Activated CD8-positive, alpha-beta T cell treated with anti-CD3 and anti-CD28 coated beads, Interleukin-2, amount 10 ng/mL, durations not matched to agents 7 days and 5 days (primary cell): ENCODE data around the gene MED31. TPM values are rescaled to one million over a fixed set of nuclear protein-coding genes. Genes with fewer than 3 reads are reported as not detected.
A peak's percentile ranks its signal among the peaks of the same experiment; 100 is the strongest.
"Not testable (repeated sequence)": the region's sequence is repeated elsewhere in the genome, so short reads cannot be mapped to it uniquely, and the experiment has no call there.

Experiments
- ATAC-seq: fragments of 150-1000 bp; cut with Tn5 transposase; one replicate; pipeline ENCODE4 v1.10.0; 2021; ENCODE audit warnings: moderate library complexity
- CTCF ChIA-PET: fragments of 350-600 bp; sonication (Branson Sonifier 250); formaldehyde crosslinking; loops from one replicate; lab custom pipeline; 2021; ENCODE audit warnings: antibody characterized with exemption; lab: Charles Lee
- POLR2A ChIA-PET: fragments of 350-600 bp; sonication (Branson Sonifier 250); formaldehyde crosslinking; loops from one replicate; lab custom pipeline; 2021; ENCODE audit warnings: antibody characterized with exemption; lab: Charles Lee
- DNase-seq: peaks from one replicate; pipeline ENCODE4 v3.0.0-alpha.2; 2020
- H3K27ac Mint-ChIP-seq: one replicate; pipeline ENCODE4 v1.8.0; 2021; ENCODE audit warnings: mild to moderate bottlenecking, mixed read lengths
- H3K27me3 Mint-ChIP-seq: one replicate; pipeline ENCODE4 v1.8.0; 2021; ENCODE audit warnings: low read depth, mixed read lengths
- H3K36me3 Mint-ChIP-seq: one replicate; pipeline ENCODE4 v1.8.0; 2021; ENCODE audit warnings: low read depth, mixed read lengths
- H3K4me1 Mint-ChIP-seq: one replicate; pipeline ENCODE4 v1.8.0; 2021; ENCODE audit warnings: low read depth, mixed read lengths
- H3K4me3 Mint-ChIP-seq: one replicate; pipeline ENCODE4 v1.8.0; 2021; ENCODE audit warnings: mild to moderate bottlenecking, mixed read lengths
- H3K9me3 Mint-ChIP-seq: one replicate; pipeline ENCODE4 v1.8.0; 2022; ENCODE audit warnings: mixed read lengths; ENCODE audit not compliant: insufficient read depth
- total RNA-seq, 2 experiments: library from RNA; stranded (reverse); gene quantifications; one replicate each; pipeline ENCODE4 v1.2.3, GENCODE V29; 2021

MED31 gene
- 10 to 100 TPM; 16.9 to 20.2 TPM for total RNA-seq

DNA sequence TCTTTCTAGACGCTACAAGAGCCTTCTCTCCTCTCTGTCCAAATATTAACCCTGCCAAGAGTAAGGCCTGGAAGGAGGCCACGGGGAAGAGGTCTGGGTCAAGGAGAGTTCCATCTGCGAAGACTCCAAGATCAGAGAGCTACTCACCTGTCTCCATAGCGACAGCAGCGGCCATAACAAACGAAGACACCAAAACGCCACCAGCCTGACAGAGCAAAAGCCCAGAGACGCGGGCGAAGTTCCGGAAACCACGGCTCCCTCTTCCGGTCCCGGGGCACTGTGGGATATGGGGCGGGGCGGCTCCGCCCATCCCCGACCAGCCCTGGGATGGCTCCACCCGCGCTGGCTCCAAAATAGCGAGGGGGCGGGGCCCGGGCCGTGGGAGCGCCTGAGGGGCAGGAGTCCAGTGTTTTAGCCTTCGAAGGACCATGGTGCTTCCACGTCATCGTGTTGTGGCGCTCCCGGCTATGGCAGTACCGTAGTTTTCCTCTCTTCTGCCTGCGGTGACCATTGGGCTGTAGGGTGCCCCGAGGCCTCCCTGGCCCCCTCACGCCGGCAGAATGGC lies at the start of gene MED31, which contains the start of gene C17orf100:
TSS of gene MED31 (minus strand) at position 252 of the 565 bp plus-strand sequence. CDS start at position 175, 77 bp downstream.
TSS of gene C17orf100 (plus strand) at position 409 of the 565 bp plus-strand sequence. CDS start at position 561, 152 bp downstream.
- Mint-ChIP-seq H3K27ac (peak within 1 kb of the TSS; percentile 98), H3K4me1 (peaks cover 54% of the 10 kb centered on the region), H3K36me3 (peaks cover 33% of the 10 kb centered on the region), H3K9me3 (no peaks in the 10 kb centered on the region), H3K4me3 (peak within 1 kb of the TSS; percentile 97), H3K27me3 (peaks cover 21% of the 10 kb centered on the region)
- DNase-seq, result peak; percentile 96
- ChIA-PET POLR2A (interaction anchor here (0.6 to 2.8 kb wide), 4 partner anchors 11 to 179 kb away, joined by 3 to 36 read pairs (median 10); partner anchors contain the start of genes KIAA0753, TXNDC17 and XAF1), CTCF (interaction anchor here (0.8 to 1.6 kb wide), 6 partner anchors 10 to 178 kb away, joined by 3 to 7 read pairs (median 4); partner anchors contain the start of gene TXNDC17)
- peak; percentile 93 for ATAC-seq

DNA sequence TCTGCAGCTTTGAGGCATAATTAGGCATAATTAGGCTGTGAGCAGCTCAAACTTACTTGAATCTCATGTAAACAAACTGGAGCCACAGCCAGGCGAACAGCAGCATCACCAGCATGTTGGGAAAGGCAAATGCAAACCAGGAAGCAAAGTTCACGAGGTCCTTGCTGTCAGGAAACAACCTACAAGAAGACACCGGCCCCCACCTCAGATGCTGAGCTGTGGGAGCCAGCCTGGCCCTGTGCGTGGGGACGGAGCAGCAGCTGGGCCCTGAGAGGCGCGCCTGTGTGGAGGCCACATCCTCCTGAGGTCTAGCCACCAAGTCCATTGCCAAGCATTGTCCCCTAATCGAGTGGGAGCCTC lies 49.5 kb upstream of the MED31 start:
- no peaks in the 10 kb centered on the region for H3K9me3 Mint-ChIP-seq
- POLR2A ChIA-PET, result no interaction called here
- no peak for ATAC-seq
- DNase-seq, result no peak
- no peak overlapping the region for H3K27ac Mint-ChIP-seq
- H3K4me3 Mint-ChIP-seq, result no peak overlapping the region
- peaks cover 13% of the 10 kb centered on the region for H3K27me3 Mint-ChIP-seq
- CTCF ChIA-PET, result interaction anchor here (1.1 to 1.4 kb wide), 3 partner anchors 34 to 227 kb away, joined by 3 to 5 read pairs (median 4); no protein-coding TSS in a partner anchor
- H3K4me1 Mint-ChIP-seq, result peaks cover 5% of the 10 kb centered on the region
- H3K36me3 Mint-ChIP-seq, result no peaks in the 10 kb centered on the region

- Mint-ChIP-seq H3K4me3 (no peak overlapping the region), H3K4me1 (peaks cover 5% of the 10 kb centered on the region), H3K36me3 (no peaks in the 10 kb centered on the region), H3K27ac (no peak overlapping the region), H3K27me3 (peaks cover 13% of the 10 kb centered on the region), H3K9me3 (no peaks in the 10 kb centered on the region)
- ATAC-seq (no peak), DNase-seq (no peak)
- ChIA-PET POLR2A (no interaction called here), CTCF (interaction anchor here (1.1 kb wide), 1 partner anchor 34 kb away, joined by 4 read pairs; no protein-coding TSS in a partner anchor)
Measured at GRCh38 chr17:6699997-6700947, 48.9 kb upstream of the MED31 start.

DNA sequence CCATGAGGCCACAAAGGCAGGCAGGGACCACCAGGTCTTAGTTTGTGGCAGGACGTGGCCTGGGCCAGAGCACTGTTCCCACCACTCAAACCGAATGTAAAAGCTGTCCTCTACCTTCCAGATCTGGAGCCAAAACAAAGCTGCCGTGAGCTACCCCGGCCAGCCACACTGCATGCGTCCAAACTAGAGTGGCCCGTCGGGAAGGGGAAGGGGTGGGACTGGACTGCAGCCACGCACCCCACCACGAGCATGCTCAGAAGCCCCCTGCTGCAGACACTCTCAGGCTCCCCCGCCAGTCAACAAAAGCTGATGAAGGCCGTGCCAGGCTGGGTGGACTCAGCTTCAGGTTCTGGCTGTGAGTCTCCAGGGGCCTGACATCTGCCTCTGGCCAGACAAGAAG lies 46.6 kb upstream of the MED31 start:
- Mint-ChIP-seq H3K9me3 (no peaks in the 10 kb centered on the region), H3K4me1 (peaks cover 5% of the 10 kb centered on the region), H3K27ac (no peak overlapping the region), H3K4me3 (no peak overlapping the region), H3K36me3 (no peaks in the 10 kb centered on the region), H3K27me3 (peaks cover 10% of the 10 kb centered on the region)
- CTCF ChIA-PET, result interaction anchor here (0.6 kb wide), 1 partner anchor 149 kb away, joined by 3 read pairs; no protein-coding TSS in a partner anchor
- POLR2A ChIA-PET, result no interaction called here
- DNase-seq (no peak), ATAC-seq (no peak)

DNA sequence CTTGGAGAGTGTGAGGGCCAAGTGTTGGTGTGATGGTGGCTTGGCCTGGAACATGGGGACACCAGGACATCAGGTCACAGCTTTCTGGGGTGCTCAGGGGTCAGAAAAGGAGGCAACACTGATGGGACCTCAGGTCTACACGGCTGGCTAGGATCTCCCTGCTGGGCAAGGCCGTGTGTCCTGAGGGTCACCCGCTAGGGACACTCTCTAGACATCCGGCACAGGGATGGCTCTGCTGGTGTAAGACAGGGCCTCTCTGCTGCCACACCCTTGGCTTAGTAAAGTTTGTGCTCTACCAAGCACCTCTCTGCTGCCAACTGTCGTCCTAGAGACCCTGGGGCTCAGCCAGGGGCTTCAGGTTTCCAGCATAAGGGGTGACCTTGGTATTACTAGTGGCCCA lies 45.5 kb upstream of the MED31 start:
- Mint-ChIP-seq H3K4me3 (no peak overlapping the region), H3K4me1 (peaks cover 3% of the 10 kb centered on the region), H3K27ac (no peak overlapping the region), H3K27me3 (peaks cover 16% of the 10 kb centered on the region), H3K9me3 (no peaks in the 10 kb centered on the region), H3K36me3 (no peaks in the 10 kb centered on the region)
- POLR2A ChIA-PET, result no interaction called here
- ATAC-seq (no peak), DNase-seq (no peak)
- CTCF ChIA-PET, result no interaction called here

DNA sequence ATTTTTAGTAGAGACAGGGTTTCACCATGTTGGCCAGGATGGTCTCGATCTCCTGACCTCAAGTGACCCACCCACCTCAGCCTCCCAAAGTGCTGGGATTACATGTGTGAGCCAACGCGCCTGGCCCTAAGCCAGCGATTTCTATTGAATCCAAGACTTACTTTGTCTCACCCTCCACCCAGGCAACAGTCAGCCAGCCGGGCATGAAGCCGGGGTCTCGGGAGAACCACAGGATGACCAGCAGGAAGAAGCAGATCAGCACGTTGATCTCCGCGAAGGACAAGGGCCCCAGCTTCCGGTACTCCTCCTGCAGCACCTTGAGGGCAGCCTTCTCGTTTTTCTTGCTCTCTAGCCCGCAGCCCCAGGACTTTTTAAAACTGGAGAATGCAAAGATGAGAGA lies 44.2 kb upstream of the MED31 start:
- Mint-ChIP-seq H3K27me3 (peaks cover 24% of the 10 kb centered on the region), H3K4me3 (no peak overlapping the region), H3K36me3 (no peaks in the 10 kb centered on the region), H3K9me3 (no peaks in the 10 kb centered on the region), H3K4me1 (no peaks in the 10 kb centered on the region), H3K27ac (no peak overlapping the region)
- DNase-seq (no peak), ATAC-seq (no peak)
- ChIA-PET CTCF (no interaction called here), POLR2A (no interaction called here)

DNA sequence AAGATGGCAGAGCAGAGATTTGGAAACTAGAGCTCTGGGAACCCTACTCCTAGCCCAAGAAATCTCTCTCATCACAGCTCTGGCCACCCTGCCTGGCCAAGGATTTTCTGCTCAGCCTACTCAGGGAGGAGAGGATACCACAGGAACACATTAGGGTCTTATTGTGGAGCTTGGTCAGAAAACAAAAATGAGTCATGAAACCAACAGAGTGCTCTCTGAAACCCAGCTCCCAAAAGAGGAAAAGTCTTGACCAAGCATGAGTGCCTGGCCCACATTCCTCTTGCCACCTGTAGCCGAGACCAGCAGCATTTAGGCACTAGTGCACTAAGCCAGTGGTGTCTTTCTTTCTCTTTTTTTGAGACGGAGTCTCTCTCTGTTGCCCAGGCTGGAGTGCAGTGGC lies 43.6 kb upstream of the MED31 start:
- ChIA-PET POLR2A (no interaction called here), CTCF (no interaction called here)
- H3K36me3 Mint-ChIP-seq, result no peaks in the 10 kb centered on the region
- H3K9me3 Mint-ChIP-seq, result no peaks in the 10 kb centered on the region
- no peak overlapping the region for H3K27ac Mint-ChIP-seq
- no peaks in the 10 kb centered on the region for H3K4me1 Mint-ChIP-seq
- DNase-seq, result no peak
- no peak overlapping the region for H3K4me3 Mint-ChIP-seq
- ATAC-seq, result no peak
- H3K27me3 Mint-ChIP-seq, result peaks cover 26% of the 10 kb centered on the region

GRCh38 chr17:6691958-6692357 lies 40.6 kb upstream of the MED31 start:
- DNase-seq, H3K9me3 Mint-ChIP-seq, H3K36me3 Mint-ChIP-seq, H3K27ac Mint-ChIP-seq, H3K4me1 Mint-ChIP-seq, ATAC-seq, CTCF ChIA-PET, POLR2A ChIA-PET, H3K4me3 Mint-ChIP-seq: not testable (repeated sequence)
- peaks cover 40% of the 10 kb centered on the region for H3K27me3 Mint-ChIP-seq

GRCh38 chr17:6691546-6691945 lies 40.1 kb upstream of the MED31 start:
- Mint-ChIP-seq H3K4me3 (no peak overlapping the region), H3K27me3 (peaks cover 43% of the 10 kb centered on the region), H3K9me3 (no peaks in the 10 kb centered on the region), H3K36me3 (no peaks in the 10 kb centered on the region), H3K4me1 (no peaks in the 10 kb centered on the region), H3K27ac (no peak overlapping the region)
- ChIA-PET POLR2A (no interaction called here), CTCF (no interaction called here)
- ATAC-seq (no peak), DNase-seq (no peak)

GRCh38 chr17:6690641-6691040 lies 39.2 kb upstream of the MED31 start:
- Mint-ChIP-seq H3K27me3 (peaks cover 44% of the 10 kb centered on the region), H3K36me3 (no peaks in the 10 kb centered on the region)

DNA sequence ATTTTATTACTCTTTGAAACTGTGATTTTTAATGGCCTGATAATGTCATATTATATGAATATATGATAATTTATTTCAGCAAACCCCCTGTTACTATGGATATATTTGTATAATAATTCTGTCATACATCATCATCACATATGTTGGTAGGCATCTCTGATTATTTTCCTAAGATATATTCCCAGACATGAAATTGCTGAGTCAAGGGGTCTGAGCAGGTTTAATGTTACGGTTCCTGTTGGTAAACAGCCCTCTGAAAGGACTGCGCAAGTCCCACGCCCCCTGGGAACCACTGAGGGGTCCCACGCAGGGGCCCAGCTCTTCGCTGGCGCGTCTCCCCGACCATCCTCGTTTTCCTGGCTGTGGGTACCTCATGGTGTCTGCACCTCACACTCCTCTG lies 37.5 kb upstream of the MED31 start:
- ChIA-PET CTCF (no interaction called here), POLR2A (no interaction called here)
- Mint-ChIP-seq H3K36me3 (no peaks in the 10 kb centered on the region), H3K27ac (no peak overlapping the region), H3K27me3 (peaks cover 44% of the 10 kb centered on the region), H3K9me3 (no peaks in the 10 kb centered on the region), H3K4me1 (no peaks in the 10 kb centered on the region), H3K4me3 (no peak overlapping the region)
- ATAC-seq (no peak), DNase-seq (no peak)

More at GRCh38 chr17:6690641-6691040, 39.2 kb upstream of the MED31 start:
- Mint-ChIP-seq H3K9me3 (no peaks in the 10 kb centered on the region), H3K4me1 (no peaks in the 10 kb centered on the region), H3K4me3 (no peak overlapping the region), H3K27ac (no peak overlapping the region)
- CTCF ChIA-PET, result no interaction called here
- no peak for ATAC-seq
- DNase-seq, result no peak
- POLR2A ChIA-PET, result no interaction called here

DNA sequence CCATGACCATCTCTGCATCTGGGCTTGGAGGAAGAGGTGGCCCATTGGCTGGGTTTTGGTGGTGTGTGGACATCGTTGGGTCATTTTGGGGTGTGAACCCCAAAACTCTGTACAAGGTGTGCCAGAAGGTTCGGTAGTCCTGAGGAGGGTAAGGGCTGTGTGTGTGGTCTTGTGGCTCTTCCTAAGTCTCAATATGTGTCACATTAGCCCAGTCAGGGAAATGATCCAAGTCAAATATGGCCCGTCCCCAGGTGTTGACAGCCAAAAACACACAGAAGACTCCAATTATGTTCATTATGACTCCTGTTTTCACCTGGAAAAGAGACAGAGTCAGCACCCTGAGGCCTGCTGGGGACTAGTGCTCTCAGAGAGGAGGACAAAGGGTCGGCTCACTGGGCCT lies 34.6 kb upstream of the MED31 start:
- no peak for DNase-seq
- Mint-ChIP-seq H3K4me1 (no peaks in the 10 kb centered on the region), H3K4me3 (no peak overlapping the region), H3K27ac (no peak overlapping the region), H3K9me3 (no peaks in the 10 kb centered on the region), H3K36me3 (no peaks in the 10 kb centered on the region), H3K27me3 (peaks cover 44% of the 10 kb centered on the region)
- ATAC-seq, result no peak
- ChIA-PET CTCF (no interaction called here), POLR2A (no interaction called here)
